Measurements from ENCODE around the gene LPP.

LPP gene

DNA sequence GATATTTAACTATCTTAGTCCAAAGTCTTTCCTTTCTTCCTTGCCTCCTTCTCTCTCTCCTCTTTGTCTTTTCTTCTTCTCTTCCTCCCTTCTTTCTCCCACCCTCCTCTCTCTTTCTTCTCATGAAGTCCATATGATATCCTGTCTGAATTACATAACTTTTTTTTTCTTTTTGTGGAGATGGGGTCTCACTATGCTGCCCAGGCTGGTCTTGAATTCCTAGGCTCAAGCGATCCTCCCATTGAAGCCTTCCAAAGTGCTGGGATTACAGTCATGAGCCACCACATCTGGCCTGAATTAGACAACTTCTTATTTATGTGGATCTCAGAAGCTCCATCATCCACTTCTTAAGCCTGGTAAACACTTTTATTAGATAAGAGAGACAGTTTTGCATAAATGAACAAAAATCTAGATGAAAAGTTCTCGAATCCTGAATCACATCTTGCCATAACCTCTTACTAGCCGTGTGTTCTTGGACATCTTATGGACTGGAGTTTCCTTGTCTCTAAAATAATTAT, 206.5 kb downstream of the LPP start:
- no peak for DNase-seq (ENCODE audit: low read depth in 2 of 2)

DNA sequence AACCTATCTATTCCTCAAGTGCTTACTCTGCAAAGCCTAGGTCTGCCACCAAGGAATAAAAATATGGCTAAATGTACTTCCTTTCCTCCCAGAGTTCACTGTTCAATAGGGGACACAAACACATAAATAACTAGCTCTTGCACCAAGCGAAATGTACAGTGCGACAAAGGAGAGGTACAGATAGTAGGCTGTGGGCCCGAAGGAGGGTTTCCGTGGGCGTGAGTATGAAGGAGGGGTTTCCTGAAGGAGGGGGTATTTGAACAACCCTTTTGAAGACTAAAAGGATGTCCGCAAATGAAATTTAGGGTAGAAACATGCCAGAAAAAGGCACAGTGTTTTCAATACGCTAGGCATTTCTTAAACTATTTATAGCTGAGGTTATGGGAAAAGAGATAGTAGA, 207.9 kb downstream of the LPP start:
- no peak for DNase-seq (ENCODE audit: low read depth in 2 of 2)

DNA sequence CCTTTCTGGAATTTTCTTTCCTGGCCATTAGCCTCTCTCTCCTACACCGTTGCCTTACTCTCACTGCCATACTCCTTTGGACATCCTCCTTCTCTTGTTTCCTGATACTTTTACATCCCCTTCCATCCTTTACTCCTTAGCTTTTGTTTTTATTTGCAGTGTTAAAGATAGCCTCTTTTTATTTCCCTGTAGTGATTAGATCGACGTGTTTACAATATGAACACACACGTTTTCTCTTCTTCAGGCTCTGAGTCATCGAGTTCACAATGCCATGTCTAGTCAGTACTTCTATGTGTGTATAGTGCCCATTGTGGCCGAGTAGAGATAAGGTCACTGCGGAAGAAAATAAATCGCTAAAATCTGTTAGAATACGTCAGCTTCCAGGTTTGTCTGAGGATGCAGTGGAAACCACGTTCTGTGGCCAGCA, 208.5 kb downstream of the LPP start:
- no peak for DNase-seq (ENCODE audit: low read depth in 2 of 2)

DNA sequence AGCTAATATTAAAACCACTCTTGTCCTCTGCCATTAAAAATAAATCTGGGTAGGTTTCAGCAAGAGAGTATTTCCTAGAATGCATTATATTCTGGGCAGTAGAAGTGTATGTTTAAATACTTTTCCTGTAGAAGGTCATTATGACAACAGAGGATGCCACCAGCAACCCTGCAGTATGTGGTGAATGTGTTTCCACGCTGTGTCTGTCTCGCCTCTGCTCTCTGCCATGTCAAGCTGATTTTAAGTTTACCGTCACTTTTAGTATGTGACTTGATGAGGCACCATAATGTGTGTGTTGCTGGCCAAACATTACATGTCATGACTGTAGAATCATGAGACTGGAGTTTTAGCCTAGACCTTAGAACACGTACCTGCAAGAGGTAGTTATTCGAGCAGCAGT, 211.2 kb downstream of the LPP start:
- no peak for DNase-seq (ENCODE audit: low read depth in 2 of 2)

DNA sequence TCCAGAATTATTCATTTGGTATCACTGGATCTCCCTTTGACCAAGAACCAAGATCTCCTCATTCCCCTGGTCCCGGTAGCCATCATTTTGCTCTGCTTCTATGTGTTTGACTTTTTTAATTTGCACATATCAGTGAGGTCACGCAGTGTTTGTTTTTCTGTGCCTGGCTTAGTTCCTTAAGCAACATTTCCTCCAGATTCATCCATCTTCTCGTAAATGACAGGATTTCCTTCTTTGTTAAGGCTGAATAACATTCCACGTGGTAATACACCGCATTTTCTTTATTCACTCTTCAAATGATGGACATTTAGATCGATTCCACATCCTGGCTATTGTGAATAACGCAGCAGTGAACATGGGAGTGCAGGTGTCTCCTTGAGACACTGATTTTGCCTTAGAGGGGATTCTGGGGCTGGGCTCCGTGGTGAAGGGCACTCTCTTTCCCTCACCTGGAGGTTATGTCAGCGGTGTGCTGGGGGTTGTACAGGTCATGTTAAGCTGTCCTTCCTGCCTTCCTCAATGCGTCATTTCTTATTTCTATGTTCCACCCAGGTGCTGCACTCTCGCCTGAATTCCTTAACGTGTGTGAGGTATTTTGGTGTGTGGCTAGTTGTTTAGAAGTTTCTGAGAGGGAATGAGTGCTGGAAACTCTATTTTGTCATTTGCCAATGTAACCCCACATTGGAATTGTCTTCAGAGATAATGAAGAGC, 212.2 kb downstream of the LPP start:
- no peak for DNase-seq (ENCODE audit: low read depth in 2 of 2)

DNA sequence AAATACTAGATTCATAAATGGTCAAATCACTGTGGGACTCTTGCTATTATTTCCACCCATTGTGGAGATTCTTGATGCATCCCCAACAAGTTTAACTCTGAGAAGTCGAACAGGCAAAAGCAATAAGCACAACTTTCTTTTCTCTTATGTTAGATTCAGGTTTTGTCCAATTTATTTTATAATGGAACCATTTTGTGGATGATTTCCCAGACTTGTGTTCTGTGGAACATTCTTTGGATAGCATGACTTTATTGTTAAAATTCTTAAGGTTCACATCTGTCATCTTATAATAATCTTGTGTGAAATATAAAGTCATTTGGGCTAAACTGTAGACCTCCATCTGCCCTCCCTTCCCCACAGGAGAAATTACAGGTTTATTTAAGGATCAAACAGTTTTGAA, 213.7 kb downstream of the LPP start:
- no peak for DNase-seq (ENCODE audit: low read depth in 2 of 2)

DNA sequence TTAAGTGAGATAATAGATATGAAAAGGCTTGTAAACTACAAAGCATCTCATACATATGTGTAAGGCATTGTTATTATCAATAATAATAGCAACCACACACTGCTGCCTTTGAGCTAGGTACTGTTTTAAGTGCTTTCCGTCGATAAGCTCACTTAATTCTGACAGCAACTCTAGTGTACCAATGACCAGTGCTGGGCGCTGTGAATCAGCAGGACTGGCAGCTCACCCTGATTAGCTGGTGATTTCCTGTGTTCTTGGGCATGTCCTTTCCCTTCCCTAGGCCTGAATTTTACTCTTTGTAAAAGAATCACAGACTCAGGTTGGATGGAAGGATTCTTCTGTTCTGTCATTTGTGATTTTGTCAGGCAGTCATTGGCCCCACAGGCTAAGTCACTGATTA, 215.6 kb downstream of the LPP start:
- no peak for DNase-seq (ENCODE audit: low read depth in 2 of 2)

DNA sequence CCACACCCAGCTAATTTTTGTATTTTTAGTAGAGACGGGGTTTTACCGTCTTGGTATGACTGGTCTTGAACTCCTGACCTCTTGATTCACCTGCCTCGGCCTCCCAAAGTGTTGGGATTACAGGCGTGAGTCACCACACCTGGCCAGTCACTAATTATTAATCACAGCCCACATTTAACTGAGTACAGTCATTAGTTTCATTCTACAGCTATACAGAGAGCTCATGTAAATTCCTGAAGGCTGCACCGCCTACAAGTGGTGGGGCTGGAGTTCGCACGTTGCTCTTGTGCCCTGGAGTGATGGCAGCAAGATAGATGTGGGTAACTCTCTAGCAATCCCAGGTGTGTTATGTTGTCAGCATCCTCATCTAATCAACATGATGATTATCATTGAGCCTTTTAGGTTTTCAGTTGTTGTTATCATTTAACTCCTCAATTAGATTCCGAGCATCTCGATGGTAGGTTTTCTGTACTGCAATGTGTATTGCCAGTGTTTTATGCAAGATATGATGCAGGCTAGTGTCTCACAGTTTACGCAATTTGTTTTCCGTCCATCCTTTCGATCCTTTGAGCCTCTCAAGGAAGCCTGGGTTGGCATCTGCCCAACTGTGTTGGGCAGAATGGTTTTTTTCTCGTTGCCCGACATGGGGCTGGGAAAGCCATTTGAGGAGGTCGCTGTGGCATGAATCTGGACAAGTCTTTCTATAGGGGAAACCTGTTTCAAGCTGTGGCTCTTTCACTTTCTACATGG, 216.3 kb downstream of the LPP start:
- DNase-seq (ENCODE audit: low read depth in 2 of 2) = no peak

DNA sequence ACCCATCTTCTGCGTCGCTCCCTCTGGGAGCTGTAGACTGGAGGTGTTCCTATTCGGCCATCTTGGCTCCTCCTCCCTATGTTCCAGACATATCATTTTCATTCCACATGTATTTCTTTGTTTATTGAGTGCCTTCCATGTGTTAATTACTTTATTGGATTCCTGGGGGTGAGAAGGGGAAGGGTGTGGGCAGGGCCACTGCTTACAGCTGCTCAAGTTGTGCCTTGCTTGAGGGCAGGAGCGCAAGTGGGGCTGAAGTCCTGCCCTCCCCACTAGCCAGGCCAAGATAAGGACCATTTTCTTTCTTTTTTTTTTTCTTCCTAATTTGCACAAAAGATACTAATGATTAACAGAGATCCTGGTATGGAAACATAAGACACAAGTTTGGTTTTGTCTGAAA, 224.8 kb downstream of the LPP start:
- no peak for DNase-seq (ENCODE audit: low read depth in 2 of 2)

DNA sequence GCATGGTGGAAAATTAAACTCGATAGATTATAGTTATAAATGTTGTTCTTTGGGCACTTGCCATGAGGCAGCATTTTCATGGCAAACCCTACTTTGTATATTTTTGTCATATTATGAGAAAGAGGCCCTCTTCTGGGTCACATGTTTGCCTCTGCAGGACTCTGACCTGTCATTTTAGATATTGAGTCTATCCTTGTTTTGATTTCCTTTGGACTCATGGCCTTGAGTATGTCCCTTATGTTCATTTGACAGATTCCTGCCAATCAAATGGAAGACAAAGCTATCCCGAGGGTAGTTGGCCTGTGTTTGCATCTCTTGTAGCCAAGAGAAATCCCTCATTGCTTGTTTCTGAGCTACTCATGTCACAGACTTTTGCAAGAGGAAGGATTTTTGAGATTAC, 226.3 kb downstream of the LPP start:
- DNase-seq (ENCODE audit: low read depth in 2 of 2) = no peak

DNA sequence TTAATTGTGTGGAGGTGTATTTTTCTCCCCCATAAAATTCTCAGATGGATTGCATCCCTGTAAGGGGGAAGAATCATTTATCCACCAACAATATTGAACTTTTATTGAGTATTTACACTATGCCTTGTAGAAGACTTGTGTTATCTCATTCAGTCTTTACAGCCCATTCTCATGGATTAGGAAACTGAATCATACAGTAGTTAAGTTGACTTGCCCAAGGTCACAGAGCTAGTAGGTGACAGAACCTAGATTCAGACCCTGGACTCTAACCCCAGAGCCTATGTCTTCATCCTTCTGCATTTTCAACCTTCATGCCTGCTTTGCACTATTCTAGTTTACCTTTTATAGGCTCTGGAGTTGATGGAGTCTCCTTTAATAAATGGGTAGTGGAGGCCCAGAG, 226.8 kb downstream of the LPP start:
- no peak for DNase-seq (ENCODE audit: low read depth in 2 of 2)

DNA sequence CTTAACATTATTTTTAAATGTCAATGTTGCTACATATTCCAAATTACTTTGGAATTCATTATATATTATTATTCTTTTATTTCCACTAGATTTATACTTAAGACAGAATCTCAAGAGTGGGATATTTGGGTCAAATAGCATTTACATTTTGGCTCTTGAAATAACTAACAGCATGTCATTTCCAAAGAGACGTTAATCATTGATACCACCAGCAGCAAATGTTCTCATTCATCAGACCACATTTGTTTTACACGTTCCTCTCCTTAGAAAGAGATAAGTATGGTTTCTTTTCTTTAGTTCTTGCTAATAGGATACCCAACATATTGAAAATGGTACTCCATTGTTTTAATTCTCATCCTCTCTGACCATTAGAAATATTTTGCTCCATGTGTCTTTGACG, 229.8 kb downstream of the LPP start:
- no peak for DNase-seq (ENCODE audit: low read depth in 2 of 2)

DNA sequence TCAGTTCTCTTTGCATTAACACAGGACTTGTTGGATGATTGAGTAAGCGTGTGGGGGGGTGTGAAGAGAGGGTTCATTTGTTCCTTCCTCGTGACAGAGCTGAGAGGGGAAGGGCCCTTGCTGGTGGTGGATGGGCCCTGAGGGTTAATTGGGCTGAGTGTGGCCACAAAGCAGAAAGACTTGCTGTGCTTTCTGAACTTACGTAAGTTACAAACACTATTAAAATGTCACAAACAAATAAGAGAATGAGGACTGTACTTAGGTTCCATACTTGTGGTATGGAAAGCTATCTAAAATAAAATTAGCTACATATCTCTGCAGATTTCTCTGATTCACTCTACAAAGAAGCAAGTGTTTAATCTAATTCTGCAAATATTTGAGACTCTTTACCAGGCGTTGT, 231.3 kb downstream of the LPP start:
- no peak for DNase-seq (ENCODE audit: low read depth in 2 of 2)

DNA sequence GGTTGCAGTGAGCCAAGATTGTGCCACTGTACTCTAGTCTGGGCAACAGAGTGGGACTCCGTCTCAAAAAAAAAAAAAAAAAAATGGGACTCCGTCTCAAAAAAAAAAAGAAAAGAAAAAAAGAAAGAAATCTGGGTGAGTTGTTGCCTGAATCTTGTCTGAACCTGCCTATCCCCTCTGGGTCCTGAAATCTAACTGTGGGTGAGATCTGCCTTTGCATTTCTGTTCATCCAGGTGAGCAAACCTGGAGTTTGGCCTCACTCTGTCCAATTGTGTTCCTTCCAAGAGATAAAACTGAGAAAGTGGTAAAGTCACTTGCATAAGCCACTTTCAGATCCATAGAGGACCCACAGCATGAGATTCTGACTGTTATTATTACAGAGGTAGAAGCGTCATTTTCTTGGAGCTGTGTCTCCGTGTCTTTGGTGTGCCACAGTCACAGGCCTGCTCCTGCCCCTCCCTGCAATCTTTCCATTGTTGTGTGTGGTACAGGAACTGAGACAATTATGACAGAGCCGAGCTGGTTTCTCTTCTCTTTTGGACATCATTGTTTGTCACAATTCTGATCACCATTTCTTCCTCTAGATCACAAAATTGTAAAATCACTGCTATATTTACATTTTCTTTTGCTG, 235.9 kb downstream of the LPP start:
- peak in 1 of 2 donors; percentile 15 for DNase-seq (ENCODE audit: low read depth in 2 of 2)

DNA sequence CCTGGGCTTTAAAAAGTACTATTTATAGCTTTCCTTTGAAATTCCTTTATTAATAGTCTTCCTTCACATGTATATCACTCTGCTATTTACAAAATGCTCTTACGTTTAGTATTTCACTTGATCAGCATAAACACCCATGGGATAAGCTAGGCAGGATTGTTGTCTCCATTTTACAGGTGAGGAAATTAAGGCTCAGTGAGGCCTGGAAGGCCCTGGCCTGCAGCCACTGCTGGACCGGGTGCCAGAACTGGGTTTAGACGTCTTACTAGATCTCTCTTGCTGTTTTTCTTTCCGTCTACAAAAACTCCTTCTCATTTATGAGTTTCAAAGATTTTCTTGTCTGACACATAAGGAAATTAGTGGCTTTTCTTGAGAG, 236.4 kb downstream of the LPP start:
- no peak for DNase-seq (ENCODE audit: low read depth in 2 of 2)

DNA sequence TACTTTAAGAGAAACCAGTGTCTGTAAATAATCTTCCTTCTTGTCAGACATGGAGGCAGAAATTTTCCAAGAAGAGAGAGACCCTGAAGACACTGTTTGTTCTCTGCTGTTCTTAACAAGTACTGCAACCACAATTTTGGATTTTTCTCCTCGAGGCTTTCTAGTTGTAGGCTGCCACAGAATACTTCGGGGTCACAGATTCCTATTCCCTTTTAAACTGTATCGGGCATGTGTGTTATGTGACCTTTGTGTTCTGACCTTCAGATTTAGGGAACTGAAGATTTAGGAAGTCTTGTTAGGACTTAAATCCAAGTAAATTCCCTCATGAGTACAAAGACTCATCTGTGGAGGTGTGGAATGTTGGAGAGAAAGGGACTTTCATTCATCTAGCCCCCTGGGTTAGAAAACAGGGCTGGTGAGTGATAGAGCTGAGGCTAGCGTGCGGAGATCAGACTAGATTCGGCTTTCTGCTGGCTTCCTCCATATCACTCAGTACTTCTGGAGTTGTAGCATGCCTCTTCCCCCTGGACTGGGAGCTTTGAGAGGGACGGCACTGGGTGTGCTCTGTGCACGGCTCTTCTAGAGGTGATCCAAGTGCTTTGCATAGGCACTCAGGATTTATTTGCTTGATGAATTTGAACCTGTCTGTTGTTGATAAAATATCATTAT, 237.0 kb downstream of the LPP start:
- DNase-seq (ENCODE audit: low read depth in 2 of 2) = no peak

DNA sequence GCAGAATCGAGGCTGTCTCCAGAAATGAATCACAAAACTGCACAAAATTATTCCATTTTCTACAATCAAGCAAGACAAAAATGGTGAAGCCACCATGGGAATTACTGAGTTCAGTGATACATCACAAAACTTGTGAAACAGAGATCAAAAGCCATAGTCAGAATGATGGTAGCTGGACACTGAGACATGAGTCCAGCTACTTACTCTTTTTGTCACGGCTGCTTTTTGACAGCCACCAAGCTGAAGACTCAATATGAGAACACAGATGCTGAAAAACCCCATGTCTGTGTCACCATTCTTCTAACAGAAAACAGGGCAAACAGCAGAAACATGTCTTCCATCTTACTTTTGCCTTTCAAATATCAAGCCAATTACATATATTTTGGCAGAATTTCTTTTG, 237.6 kb downstream of the LPP start:
- DNase-seq (ENCODE audit: low read depth in 2 of 2) = no peak

DNA sequence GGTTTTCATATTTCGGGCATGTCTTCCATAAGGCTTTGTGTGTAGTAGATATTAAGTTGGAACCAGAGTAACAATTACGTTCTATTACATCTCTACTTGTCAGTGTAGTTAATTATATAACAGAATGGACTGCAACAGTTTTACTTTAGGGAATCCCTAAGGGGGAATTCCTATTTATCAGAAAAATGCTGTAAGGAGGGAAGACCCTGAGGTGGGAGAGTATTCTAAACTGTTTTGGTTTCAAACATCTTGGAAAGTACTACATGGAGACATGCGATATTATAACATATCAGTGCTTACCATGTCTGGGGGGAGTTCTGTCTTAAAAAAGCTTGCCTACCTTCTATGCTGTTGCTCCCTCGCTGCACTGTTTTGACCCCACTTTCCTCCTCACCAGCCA, 238.1 kb downstream of the LPP start:
- DNase-seq (ENCODE audit: low read depth in 2 of 2) = no peak

DNA sequence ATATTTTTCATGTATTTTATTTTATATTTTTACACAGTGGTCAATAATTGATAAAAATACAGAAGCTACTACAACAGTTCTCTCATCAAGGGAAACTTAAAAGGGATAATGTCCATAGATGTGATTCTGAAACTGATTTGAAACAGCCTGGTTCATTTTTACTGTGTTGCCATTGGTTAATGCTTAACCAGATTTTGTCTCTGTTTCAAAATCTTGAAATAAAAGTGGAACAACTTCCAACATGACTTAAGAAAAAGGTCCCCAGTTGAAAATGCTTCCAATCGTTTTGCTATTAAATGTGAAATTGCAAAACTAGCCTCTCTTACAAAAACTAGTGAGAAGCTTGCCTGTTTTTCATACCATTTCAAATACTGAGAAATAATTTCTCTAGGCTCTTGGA, 240.7 kb downstream of the LPP start:
- DNase-seq (ENCODE audit: low read depth in 2 of 2) = no peak

DNA sequence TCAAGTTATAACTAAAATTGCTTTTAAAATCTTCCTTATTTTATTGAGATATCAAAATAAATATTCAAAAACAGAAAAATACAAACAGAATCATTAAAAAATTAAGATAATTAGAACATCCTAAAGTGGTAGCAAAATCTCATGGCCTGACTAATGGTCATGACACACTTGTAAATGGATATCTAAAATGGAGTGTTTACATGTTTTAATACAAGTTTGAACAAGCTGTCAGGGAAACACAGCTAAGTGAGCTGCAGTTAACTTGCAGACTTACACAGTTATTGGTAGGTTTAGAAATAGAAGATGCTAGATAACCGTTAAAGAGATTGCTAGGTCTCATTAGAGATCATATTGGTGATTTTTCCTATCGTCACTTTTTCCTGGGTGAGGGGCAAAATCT, 242.3 kb downstream of the LPP start:
- no peak for DNase-seq (ENCODE audit: low read depth in 2 of 2)

DNA sequence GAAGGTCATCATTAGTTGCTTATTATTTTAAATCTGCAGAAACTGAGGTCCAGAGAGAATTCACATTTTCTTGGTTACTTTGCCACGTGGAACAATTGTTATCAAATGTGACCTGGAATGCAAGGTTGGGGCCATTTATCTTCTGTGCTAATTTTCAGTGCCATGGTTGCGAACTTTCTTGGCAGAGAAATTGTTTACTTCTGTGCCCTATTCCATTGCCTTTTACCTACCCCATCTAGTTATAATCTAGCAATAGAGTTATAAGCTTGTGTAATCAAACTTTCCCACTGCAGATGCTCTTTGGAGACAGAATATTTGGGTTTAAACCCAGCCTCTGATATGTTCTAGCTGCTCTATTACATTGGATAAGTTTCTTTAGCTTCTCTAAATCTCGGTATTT, 242.9 kb downstream of the LPP start:
- no peak for DNase-seq (ENCODE audit: low read depth in 2 of 2)

Data from stimulated activated CD4-positive, alpha-beta T cell treated with anti-CD3 and anti-CD28 coated beads, Interleukin-1b, Interleukin-23, amount 100 ng/mL, for 4 hours (primary cell).